ENCODE data around the gene CRELD2. TPM values are rescaled to one million over a fixed set of nuclear protein-coding genes. Genes with fewer than 3 reads are reported as not detected.
A peak's percentile ranks its signal among the peaks of the same experiment; 100 is the strongest.

Gene CRELD2
- total RNA-seq, 4 donors from 2014 or later = 9.3 to 29.4 (median 21.5) TPM

DNA sequence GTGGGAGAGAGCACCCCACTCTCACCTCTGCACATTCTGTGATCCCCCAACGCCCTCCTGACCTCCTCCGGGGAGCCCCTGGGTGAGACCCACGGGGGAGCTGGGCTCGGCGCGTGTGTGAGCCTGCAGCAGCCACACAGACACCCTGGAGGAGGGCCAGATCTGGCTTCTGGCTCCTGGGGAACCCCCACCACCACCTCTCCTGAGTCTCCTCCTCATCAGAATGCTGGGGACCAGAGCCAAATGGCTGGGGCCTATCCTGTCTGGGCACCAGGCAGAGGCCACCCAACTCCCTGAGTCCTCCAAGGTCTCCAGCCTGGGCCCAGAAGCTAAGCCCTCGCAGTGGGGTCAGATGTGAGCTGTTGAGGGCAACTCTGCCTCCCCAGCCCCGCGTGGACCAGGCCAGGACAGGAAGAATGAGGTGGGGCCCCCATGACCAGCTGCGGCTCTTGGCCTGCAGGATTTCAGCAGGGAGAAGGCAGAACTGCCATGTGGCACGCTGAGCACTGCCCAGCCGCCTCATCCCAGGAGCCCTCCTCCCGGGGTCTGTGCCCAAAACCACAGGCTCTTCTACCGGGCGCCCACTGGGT, 36.7 kb downstream of the CRELD2 start:
- H3K36me3 ChIP-seq = no peaks in the 10 kb centered on the region
- 73% methylated on average over 6 of the region's 15 CpGs for WGBS
- DNase-seq (ENCODE audit: low spot score in 2 of 2) = no peak
- H3K27me3 ChIP-seq = no peaks in the 10 kb centered on the region
- no peak overlapping the region for H3K4me3 ChIP-seq
- no peaks in the 10 kb centered on the region for H3K9me3 ChIP-seq
- H3K4me1 ChIP-seq = peaks cover 83% of the 10 kb centered on the region
- TF ChIP-seq, protein P1, sequence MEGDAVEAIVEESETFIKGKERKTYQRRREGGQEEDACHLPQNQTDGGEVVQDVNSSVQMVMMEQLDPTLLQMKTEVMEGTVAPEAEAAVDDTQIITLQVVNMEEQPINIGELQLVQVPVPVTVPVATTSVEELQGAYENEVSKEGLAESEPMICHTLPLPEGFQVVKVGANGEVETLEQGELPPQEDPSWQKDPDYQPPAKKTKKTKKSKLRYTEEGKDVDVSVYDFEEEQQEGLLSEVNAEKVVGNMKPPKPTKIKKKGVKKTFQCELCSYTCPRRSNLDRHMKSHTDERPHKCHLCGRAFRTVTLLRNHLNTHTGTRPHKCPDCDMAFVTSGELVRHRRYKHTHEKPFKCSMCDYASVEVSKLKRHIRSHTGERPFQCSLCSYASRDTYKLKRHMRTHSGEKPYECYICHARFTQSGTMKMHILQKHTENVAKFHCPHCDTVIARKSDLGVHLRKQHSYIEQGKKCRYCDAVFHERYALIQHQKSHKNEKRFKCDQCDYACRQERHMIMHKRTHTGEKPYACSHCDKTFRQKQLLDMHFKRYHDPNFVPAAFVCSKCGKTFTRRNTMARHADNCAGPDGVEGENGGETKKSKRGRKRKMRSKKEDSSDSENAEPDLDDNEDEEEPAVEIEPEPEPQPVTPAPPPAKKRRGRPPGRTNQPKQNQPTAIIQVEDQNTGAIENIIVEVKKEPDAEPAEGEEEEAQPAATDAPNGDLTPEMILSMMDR (IDR thresholded peaks at IDR 0.05) = no peak
- TF ChIP-seq POLR2A (IDR thresholded peaks at IDR 0.05) = no peak
- no peak for TF ChIP-seq EP300 (IDR thresholded peaks at IDR 0.05)
- TF ChIP-seq POLR2AphosphoS5 (IDR thresholded peaks at IDR 0.05) = no peak
- peak overlapping the region; percentile 92 for H3K27ac ChIP-seq

DNA sequence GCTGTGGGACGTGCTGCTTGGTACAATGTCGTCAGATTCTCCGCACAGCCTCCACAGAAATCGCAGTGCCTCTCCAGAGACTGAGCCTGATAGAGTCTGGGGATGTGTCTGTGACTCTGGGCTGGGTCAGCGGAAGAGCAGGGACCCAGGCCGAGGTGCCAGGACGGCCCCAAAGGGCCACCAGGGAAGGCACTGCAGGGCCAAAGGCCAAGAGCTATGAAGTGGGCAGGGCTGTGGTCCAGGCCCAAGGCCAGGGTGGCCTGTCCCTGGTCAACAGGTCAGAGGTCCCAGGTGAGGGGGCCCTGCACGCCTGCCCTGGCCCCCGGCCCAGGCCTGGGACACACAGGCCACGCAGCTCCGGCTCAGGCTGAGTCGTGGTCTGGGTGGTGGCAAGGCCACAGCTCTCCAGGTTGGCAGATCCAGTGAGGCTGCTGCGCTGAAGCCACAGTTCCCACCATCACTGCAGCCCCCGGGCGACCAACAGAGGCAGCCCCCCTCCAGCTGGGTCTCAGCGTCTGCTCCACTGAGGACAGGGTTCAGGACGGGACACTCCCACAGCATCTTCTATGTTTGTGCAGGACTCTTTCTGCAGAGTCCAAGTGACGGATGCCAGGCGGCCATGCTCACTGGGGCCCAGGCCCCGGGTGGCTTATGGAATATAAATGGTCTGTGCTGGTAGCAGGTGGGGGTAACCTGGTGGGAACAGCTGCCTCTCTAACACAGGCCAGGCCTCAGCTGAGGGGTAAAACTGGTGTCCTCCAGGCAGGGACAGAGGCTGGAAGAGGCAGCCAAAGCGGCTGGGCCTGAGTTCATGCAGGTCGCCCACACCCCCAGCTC, 37.4 kb downstream of the CRELD2 start:
- Histone ChIP-seq H3K4me3 (no peak overlapping the region), H3K4me1 (peaks cover 77% of the 10 kb centered on the region), H3K9me3 (no peaks in the 10 kb centered on the region), H3K27me3 (no peaks in the 10 kb centered on the region), H3K27ac (peak overlapping the region; percentile 92), H3K36me3 (no peaks in the 10 kb centered on the region)
- WGBS = 83% methylated on average over 5 of the region's 22 CpGs
- TF ChIP-seq EP300 (IDR thresholded peaks at IDR 0.05) (no peak), POLR2AphosphoS5 (IDR thresholded peaks at IDR 0.05) (no peak), POLR2A (IDR thresholded peaks at IDR 0.05) (no peak)
- TF ChIP-seq, protein P1 (IDR thresholded peaks at IDR 0.05) = no peak
- DNase-seq (ENCODE audit: low spot score in 2 of 2) = no peak

DNA sequence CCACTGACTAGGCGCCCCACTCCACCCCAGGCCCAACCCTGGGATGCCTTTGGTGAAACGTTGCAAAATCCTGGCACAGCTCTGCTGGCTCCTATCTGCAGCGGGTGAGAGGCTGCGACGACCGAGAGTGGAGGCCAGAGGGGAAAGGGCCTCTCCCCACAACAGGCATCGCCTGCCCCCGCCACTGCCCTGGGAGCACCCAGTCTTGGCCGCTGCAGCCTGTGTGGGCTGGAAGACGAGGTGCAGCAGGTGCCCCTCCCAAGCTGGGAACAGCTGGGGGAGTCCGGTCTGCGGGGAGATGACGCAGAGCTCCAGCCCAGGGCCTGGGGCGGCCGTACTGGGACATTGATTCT, 38.0 kb downstream of the CRELD2 start:
- DNase-seq (ENCODE audit: low spot score in 2 of 2) = peak in 1 of 2 donors; percentile 65
- Histone ChIP-seq H3K4me1 (peaks cover 72% of the 10 kb centered on the region), H3K4me3 (no peak overlapping the region), H3K27ac (peak overlapping the region; percentile 66), H3K36me3 (peaks cover 3% of the 10 kb centered on the region), H3K9me3 (no peaks in the 10 kb centered on the region), H3K27me3 (no peaks in the 10 kb centered on the region)
- TF ChIP-seq, protein P1 (IDR thresholded peaks at IDR 0.05) = no peak
- TF ChIP-seq POLR2A (IDR thresholded peaks at IDR 0.05) = no peak
- TF ChIP-seq EP300 (IDR thresholded peaks at IDR 0.05) = no peak
- WGBS = 47% methylated on average over 11 of the region's 15 CpGs

DNA sequence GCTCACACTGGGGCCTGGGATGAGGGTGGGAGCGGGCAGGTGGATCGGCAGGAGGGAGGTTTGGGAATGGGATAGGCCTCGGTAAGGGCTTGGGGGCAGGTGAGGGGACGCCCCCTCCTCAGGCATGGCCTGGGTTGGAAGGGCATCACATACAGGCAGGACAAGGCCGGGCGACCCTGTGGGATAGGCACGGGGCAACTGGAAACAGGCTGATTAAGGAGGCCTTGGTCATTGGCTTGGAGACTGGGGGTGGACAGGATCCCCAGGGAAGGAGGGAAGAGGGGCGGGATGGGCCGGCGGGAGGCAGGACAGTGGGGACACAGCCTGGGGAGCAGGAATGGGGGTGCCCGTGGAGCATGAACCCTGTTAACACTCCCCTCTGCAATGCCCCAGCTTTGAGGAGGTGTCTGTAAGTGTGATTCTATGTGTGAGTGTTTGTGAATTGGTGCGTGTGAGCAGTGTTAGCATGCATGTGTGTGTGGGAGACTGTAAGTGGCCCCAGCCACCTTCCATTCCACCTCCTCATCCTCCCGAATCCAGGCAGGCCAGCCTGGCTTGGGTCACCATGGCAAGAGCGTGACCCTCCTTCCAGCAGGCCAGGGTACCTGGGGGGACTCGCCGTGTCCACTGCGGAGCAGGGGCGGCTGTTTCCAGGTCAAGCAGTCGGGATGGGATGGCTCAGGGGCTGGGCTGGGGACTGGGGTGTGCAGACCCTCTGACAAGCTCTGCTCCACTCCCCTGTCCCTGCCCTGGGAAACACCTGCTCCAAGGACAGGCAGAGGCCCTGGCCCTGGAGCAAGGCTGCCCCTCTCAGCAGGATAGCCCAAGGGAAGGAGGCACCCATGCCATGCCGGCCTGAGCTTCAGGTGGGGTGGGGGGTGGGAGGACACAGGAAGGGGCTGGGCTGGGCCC, 38.7 kb downstream of the CRELD2 start:
- TF ChIP-seq POLR2A (IDR thresholded peaks at IDR 0.05) (no peak), EP300 (IDR thresholded peaks at IDR 0.05) (no peak)
- TF ChIP-seq, protein P1 (IDR thresholded peaks at IDR 0.05) = no peak
- no peak overlapping the region for H3K4me3 ChIP-seq
- peaks cover 9% of the 10 kb centered on the region for H3K36me3 ChIP-seq
- WGBS = 91% methylated on average over 19 of the region's 20 CpGs
- H3K27me3 ChIP-seq = no peaks in the 10 kb centered on the region
- peaks cover 64% of the 10 kb centered on the region for H3K4me1 ChIP-seq
- peak overlapping the region; percentile 66 for H3K27ac ChIP-seq
- H3K9me3 ChIP-seq = no peaks in the 10 kb centered on the region
- peak in 1 of 2 donors; percentile 64 for DNase-seq (ENCODE audit: low spot score in 2 of 2)

Measured in suprapubic skin (tissue), 4 donors.